Transverse colon (tissue), 4 donors: ENCODE data around the gene CRADD. TPM values are rescaled to one million over a fixed set of nuclear protein-coding genes. Genes with fewer than 3 reads are reported as not detected.

Source experiments
- DNase-seq: peaks from one replicate; pipeline ENCODE4 v3.0.0-alpha.2; 2019
- H3K27ac ChIP-seq, 4 donors: fragments of 200-600 bp; sonication (generic); 2 replicates each; pipeline ENCODE4 v1.5.1; 2016 to 2018; ENCODE audit warnings: inconsistent platforms in 4 of 4
- H3K27me3 ChIP-seq: fragments of 200-600 bp; sonication (generic); 2 replicates; pipeline ENCODE4 v1.5.1; 2017; ENCODE audit warnings: inconsistent platforms
- H3K36me3 ChIP-seq, 4 donors: fragments of 200-600 bp; sonication (generic); 2 replicates each; pipeline ENCODE4 v1.5.1; 2017 to 2019; ENCODE audit warnings: inconsistent platforms in 4 of 4
- H3K4me1 ChIP-seq, 4 donors: fragments of 200-600 bp; sonication (generic); 2 replicates each; pipeline ENCODE4 v1.5.1; 2017 to 2020; ENCODE audit warnings: inconsistent platforms in 4 of 4
- H3K4me3 ChIP-seq, 4 donors: fragments of 200-600 bp; sonication (generic); 1 replicate in 1 of 4; 2 replicates in 3 of 4; pipeline versions ENCODE4 v1.5.1 to v1.6.1; 2017 to 2019; ENCODE audit warnings: inconsistent platforms in 4 of 4
- H3K9me3 ChIP-seq, 2 donors: fragments of 200-600 bp; sonication (generic); 2 replicates each; pipeline ENCODE4 v1.5.1; 2017 to 2019; ENCODE audit warnings: inconsistent platforms in 2 of 2
- CTCF ChIP-seq, 5 experiments: fragments of 200-600 bp in 3 of 5; fragments of 450-650 bp in 2 of 5; sonication (generic) in 3 of 5; IDR thresholded peaks; 1 replicate in 2 of 5; 2 replicates in 3 of 5; pipeline ENCODE4 v1.5.1; 2016 to 2017; ENCODE audit warnings: antibody characterized with exemption in 5 of 5, inconsistent platforms in 3 of 5, mild to moderate bottlenecking in 2 of 5, moderate library complexity in 1 of 5
- EP300 ChIP-seq: sonication (generic); formaldehyde crosslinking; IDR thresholded peaks from one replicate; pipeline ENCODE4 v1.6.1; 2017; ENCODE audit warnings: antibody characterized with exemption, low read depth
- POLR2A ChIP-seq: fragments of 450-650 bp; IDR thresholded peaks from one replicate; pipeline ENCODE4 v1.6.1; 2016; ENCODE audit warnings: antibody characterized with exemption, mild to moderate bottlenecking, moderate library complexity
- POLR2AphosphoS5 ChIP-seq, 3 donors: sonication (generic); formaldehyde crosslinking; IDR thresholded peaks; one replicate each; pipeline ENCODE4 v1.6.1; 2016; ENCODE audit warnings: antibody characterized with exemption in 3 of 3
- WGBS, 2 donors: methylation state at CpG; one replicate each; pipeline ENCODE4 v1.1.5; 2018; ENCODE audit warnings: low coverage in 1 of 2; 5-methylcytosine and 5-hydroxymethylcytosine counted together
- in situ Hi-C, 4 donors: fragments of 200-750 bp; cut with MboI; loops; one replicate each; pipeline versions ENCODE4 v1.15.0 to v1.15.1; 2017; ENCODE audit warnings: low sequenced_read_pairs in 3 of 4, low pct_ligation_motif_present in 1 of 4, low pct_unique_long_range_greater_than_20kb in 1 of 4
- intact Hi-C: fragments of 100-400 bp; cut with DNase I; formaldehyde crosslinking; loops from one replicate; pipeline ENCODE4 v1.15.1; 2023; ENCODE audit warnings: low total_unique reads
- total RNA-seq, 4 donors: library from RNA; depleted of rRNA; stranded (reverse); fragments of >200 nt; gene quantifications; one replicate each; pipeline ENCODE4 v1.1.0, GENCODE V29; 2016

The CRADD gene
- total RNA-seq, 4 donors from 2014 or later: 45.6 to 59.3 (median 56.3) TPM

GRCh38 chr12:93889516-93890212, 212.5 kb downstream of the CRADD start:
- no peaks in the 10 kb centered on the region for H3K9me3 ChIP-seq
- H3K4me3 ChIP-seq: no peak overlapping the region
- TF ChIP-seq POLR2AphosphoS5 (IDR thresholded peaks at IDR 0.05) (no peak), EP300 (no peak), CTCF (IDR thresholded peaks at IDR 0.05) (no peak), POLR2A (no peak)
- H3K4me1 ChIP-seq: peaks cover 0 to 15% (median 3%) of the 10 kb centered on the region in 4 donors
- intact Hi-C loops (loop anchor here (10.0 kb wide), 1 partner anchor 125 kb away; no protein-coding TSS in a partner anchor), in situ Hi-C loops (no loop called here)
- H3K36me3 ChIP-seq: no peaks in the 10 kb centered on the region
- H3K27me3 ChIP-seq: no peaks in the 10 kb centered on the region
- 85 to 90% methylated on average over 7 to 9 of the region's 9 CpGs for WGBS, 2 donors
- no peak overlapping the region for H3K27ac ChIP-seq
- DNase-seq: no peak

- TF ChIP-seq POLR2AphosphoS5 (IDR thresholded peaks at IDR 0.05): no peak
- no peak for TF ChIP-seq CTCF (IDR thresholded peaks at IDR 0.05)
- TF ChIP-seq POLR2A: no peak
- TF ChIP-seq EP300: no peak
- H3K4me1 ChIP-seq: peaks cover 0 to 24% (median 6%) of the 10 kb centered on the region in 4 donors
- no peaks in the 10 kb centered on the region for H3K27me3 ChIP-seq
- DNase-seq: no peak
- H3K4me3 ChIP-seq: no peak overlapping the region
- H3K9me3 ChIP-seq: no peaks in the 10 kb centered on the region
- WGBS, 2 donors: 78 to 79% methylated on average over 9 to 14 of the region's 14 CpGs
- no peaks in the 10 kb centered on the region for H3K36me3 ChIP-seq
- no peak overlapping the region for H3K27ac ChIP-seq
- in situ Hi-C loops (no loop called here), intact Hi-C loops (loop anchor here (10.0 kb wide), 1 partner anchor 128 kb away; no protein-coding TSS in a partner anchor)
These were observed 215.5 kb downstream of the CRADD start for GRCh38 chr12:93892423-93893268.

GRCh38 chr12:93894391-93895088, 217.4 kb downstream of the CRADD start:
- H3K9me3 ChIP-seq: no peaks in the 10 kb centered on the region
- TF ChIP-seq EP300: peak; percentile 30
- peak; percentile 37 to 66 (median 46) for TF ChIP-seq POLR2AphosphoS5 (IDR thresholded peaks at IDR 0.05)
- no peak for TF ChIP-seq POLR2A
- TF ChIP-seq CTCF (IDR thresholded peaks at IDR 0.05): no peak
- no peak overlapping the region for H3K4me3 ChIP-seq
- H3K36me3 ChIP-seq: no peaks in the 10 kb centered on the region
- no peaks in the 10 kb centered on the region for H3K27me3 ChIP-seq
- peak overlapping the region; percentile 48 to 82 (median 70) for H3K27ac ChIP-seq
- peaks cover 0 to 42% (median 15%) of the 10 kb centered on the region in 4 donors for H3K4me1 ChIP-seq
- in situ Hi-C loops: no loop called here
- 48 to 60% methylated on average over 2 to 14 of the region's 17 CpGs for WGBS, 2 donors
- DNase-seq: peak; percentile 44
- intact Hi-C loops: loop anchor here (10.0 kb wide), 1 partner anchor 130 kb away; no protein-coding TSS in a partner anchor
